NCI-H69 (cell line): ENCODE measurements around the gene IL1R2.
"Not testable (repeated sequence)": the region's sequence is repeated elsewhere in the genome, so short reads cannot be mapped to it uniquely, and the experiment has no call there.

Experiments
- DNase-seq: peaks from one replicate; lab custom pipeline; 2025; lab: John Stamatoyannopoulos, UW

The IL1R2 gene

GRCh38 chr2:102061962-102062795 lies 70.4 kb downstream of the IL1R2 start:
- DNase-seq = no peak

DNA sequence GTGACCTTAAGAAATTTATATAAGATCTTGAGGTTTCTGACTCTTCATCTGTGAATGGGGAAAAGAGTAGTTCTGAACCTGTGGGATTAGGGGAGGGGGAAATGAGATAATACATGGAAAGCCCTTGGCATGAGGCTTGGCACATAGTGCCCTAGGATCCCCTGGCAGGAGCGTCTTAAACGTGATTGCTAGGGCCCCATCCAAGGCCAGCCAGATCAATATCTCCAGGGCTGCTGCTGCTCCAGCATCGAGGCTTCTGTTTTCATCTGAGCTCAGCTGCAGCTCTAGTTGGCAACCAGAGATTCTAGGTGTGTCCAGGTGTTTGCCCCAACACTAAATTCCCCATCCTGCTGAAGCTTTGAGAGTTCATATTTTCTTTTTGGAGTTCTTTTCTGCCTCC lies 71.0 kb downstream of the IL1R2 start:
- no peak for DNase-seq

- no peak for DNase-seq
Measured at GRCh38 chr2:102063487-102063911, 71.7 kb downstream of the IL1R2 start.

- no peak for DNase-seq
Measured at GRCh38 chr2:102063941-102064678, 72.3 kb downstream of the IL1R2 start.

- peak; percentile 0 for DNase-seq
Measured at GRCh38 chr2:102064679-102065674, 73.2 kb downstream of the IL1R2 start.

- DNase-seq = no peak
Measured at GRCh38 chr2:102065675-102066252, 74.0 kb downstream of the IL1R2 start.

GRCh38 chr2:102066554-102066953 lies 74.8 kb downstream of the IL1R2 start:
- no peak for DNase-seq

DNA sequence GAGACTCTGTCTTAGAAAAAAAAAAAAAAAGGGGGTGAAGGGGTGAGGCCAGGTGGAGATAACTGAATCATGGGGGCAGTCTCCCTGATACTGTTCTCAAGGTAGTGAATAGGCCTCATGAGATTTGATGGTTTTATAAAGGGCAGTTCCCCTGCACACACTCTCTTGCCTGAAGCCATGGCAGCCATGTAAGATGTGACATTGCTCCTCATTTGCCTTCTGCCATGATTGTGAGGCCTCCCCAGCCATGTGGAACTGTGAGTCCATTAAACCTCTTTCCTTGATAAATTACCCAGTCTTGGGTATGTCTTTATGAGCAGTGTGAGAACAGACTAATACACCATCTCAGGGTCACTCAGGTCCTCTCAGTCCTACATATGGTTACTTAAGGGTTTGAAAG lies 76.4 kb downstream of the IL1R2 start:
- DNase-seq = not testable (repeated sequence)

DNA sequence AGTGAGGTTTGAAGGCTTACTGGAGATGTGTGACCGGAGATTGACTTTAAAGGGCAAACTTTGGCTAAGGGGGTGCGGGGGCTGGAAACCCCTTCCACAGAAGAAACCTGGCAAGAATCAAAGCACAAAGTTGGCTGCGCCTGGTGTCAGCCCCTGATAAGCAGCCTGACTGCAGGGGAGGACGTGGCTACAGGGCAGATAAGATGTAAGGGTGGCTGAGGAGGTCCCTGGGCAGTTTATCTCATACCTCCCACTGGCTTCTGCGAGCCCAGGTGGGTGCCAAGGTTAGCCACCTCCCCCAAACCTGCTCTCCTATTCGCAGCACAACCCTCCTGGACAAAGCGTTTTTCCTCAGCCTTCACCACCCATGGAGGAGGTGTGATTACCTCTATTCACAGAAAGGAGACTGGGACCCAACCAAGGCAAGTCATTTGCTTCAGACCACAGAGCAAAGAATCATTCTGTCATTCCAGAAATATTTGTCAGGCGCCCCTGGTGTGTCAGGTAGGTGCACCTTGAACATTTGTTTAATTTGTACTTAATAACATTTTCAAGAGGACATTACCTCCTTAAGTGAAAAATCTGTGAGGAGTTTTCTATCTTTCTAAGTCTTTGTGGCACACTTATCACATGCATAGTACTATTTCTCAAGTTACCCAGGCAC lies 77.7 kb downstream of the IL1R2 start:
- DNase-seq = no peak

DNA sequence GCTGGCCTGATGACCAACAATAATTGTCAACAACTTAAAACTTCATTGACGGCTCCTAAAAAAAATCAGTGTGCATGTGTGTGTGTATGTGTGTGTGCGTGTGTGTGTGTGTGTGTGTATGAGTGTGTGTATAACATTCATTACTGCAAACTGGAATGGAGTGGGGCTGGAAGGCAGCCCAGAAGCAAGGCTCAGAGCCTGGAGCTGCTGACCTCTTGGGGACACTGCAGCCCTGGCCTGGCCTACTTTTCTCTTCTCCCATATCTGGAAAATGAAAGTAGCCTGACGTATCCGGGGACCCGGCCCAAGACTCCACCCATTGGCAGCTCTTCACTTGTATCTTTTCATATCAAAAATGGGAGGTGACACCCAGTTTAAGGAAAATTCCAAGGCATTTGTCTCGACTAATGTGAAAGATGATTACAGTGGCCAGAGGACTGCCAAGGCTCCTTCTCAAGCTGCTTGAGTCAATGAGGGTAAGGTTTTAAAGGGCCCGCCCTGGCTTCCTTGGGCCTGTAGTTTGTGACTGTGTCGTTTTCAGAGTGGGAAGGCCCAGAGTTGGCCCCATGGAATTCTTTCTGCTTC lies 78.4 kb downstream of the IL1R2 start:
- DNase-seq = no peak

DNA sequence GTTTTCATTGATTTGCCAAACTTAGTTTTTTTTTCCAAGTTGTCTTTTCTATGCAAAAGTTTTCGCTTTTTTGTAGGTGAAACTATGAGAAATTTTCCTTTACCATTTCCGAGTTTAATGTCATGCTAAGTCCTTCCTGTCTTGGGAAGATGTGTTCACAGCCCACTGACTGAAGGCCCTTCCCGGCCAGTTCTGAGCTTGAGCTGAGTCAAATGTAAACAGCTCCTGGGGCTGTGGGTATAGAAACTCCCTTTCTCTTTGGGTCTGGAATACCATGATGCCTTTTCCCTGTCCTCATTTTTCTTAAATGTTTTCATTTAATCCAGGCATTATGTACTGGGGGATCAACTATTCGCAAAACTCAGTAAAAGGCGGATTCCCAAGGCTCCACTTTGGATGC lies 81.0 kb downstream of the IL1R2 start:
- DNase-seq = no peak

- DNase-seq = no peak
Measured at GRCh38 chr2:102073168-102073724, 81.5 kb downstream of the IL1R2 start.

- DNase-seq = no peak
Measured at GRCh38 chr2:102074152-102074783, 82.5 kb downstream of the IL1R2 start.

DNA sequence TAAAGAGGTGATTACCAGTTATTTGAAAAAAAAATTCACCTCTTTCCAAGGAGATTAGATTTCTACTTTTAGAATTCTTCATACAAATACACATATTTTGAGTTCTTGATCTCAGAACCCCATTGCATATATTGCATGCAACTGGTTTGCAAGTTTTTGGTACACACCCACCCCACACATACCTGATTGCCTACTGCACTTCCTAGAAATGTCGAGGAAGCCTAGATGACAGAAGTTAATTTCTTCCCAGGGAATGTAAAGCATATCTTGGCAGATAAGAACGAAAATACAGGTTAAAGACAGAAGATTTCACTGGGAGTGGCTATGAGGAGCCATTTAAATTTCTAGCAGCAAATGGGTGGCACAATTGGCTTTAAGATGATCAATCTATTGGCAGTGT lies 83.7 kb downstream of the IL1R2 start:
- no peak for DNase-seq

DNA sequence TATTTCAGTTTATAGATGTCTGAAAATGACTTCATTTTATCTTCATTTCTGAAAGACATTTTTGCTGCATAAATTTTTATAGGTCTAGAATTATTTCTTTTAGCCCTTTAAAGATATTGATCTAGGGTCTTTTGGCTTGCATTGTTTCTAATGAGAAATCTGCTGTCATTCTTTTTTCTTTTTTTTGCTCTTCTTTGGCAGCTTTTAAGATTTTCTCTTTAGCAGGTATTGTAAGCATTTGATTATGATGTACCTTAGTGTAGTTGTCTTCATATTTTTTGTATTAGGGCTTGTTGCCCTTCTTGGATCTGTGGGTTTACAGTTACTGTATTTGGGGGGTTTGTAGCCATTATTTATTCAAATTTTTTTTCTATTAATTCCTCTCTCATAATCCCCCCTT lies 84.8 kb downstream of the IL1R2 start:
- DNase-seq = no peak
